GM12878 (cell line): Measurements from ENCODE around the gene YES1. TPM values are rescaled to one million over a fixed set of nuclear protein-coding genes. Genes with fewer than 3 reads are reported as not detected.

Experiments used
- CREM ChIP-seq: IDR thresholded peaks from 2 replicates; pipeline ENCODE4 v1.6.1; 2014; ENCODE audit warnings: antibody characterized with exemption, low read depth
- EED ChIP-seq: sonication (generic); IDR thresholded peaks from 2 replicates; pipeline ENCODE4 v1.6.1; 2016; ENCODE audit warnings: antibody characterized with exemption, low read depth
- EP300 ChIP-seq, 2 experiments: fragments of 150-350 bp in 1 of 2; IDR thresholded peaks; 2 replicates each; pipeline ENCODE4 v1.6.1; 2011 to 2012; ENCODE audit warnings: low read depth in 2 of 2, low read length in 2 of 2, borderline replicate concordance in 1 of 2, improper control_type of control experiment in 1 of 2, inconsistent platforms in 1 of 2; ENCODE audit not compliant: control insufficient read depth in 1 of 2
- FOS ChIP-seq: IDR thresholded peaks from 3 replicates; pipeline ENCODE4 v1.6.1; 2011; ENCODE audit warnings: borderline replicate concordance; ENCODE audit not compliant: insufficient read length; ENCODE audit errors: extremely low read depth
- HDAC6 ChIP-seq: fragments of 200-600 bp; sonication (generic); IDR thresholded peaks from one replicate; pipeline ENCODE4 v1.8.0; 2017; ENCODE audit warnings: antibody characterized with exemption; ENCODE audit not compliant: unreplicated experiment
- JUNB ChIP-seq: IDR thresholded peaks from 2 replicates; pipeline ENCODE4 v1.6.1; 2016; ENCODE audit warnings: antibody characterized with exemption, mild to moderate bottlenecking
- JUND ChIP-seq: IDR thresholded peaks from 2 replicates; pipeline ENCODE4 v1.6.1; 2012; ENCODE audit warnings: low read depth, mild to moderate bottlenecking, low read length, improper control_type of control experiment, moderate library complexity
- MLLT1 ChIP-seq: fragments of 450-650 bp; IDR thresholded peaks from 2 replicates; pipeline ENCODE4 v1.6.1; 2016; ENCODE audit warnings: mild to moderate bottlenecking
- NFXL1 ChIP-seq: fragments of 450-650 bp; IDR thresholded peaks from 2 replicates; pipeline ENCODE4 v1.6.1; 2017; ENCODE audit warnings: antibody characterized with exemption, mild to moderate bottlenecking, borderline replicate concordance
- NR2F1 ChIP-seq: fragments of 450-650 bp; conservative IDR thresholded peaks from 2 replicates; pipeline ENCODE4 v1.6.1; 2017; ENCODE audit warnings: mild to moderate bottlenecking
- PML ChIP-seq: IDR thresholded peaks from 2 replicates; pipeline ENCODE4 v1.6.1; 2012; ENCODE audit warnings: low read length, inconsistent platforms
- POLR2AphosphoS2 ChIP-seq: IDR thresholded peaks from 2 replicates; pipeline ENCODE4 v1.6.1; 2011; ENCODE audit warnings: low read depth, mild to moderate bottlenecking, low read length, improper control_type of control experiment, moderate library complexity
- RAD51 ChIP-seq: fragments of 450-650 bp; IDR thresholded peaks from 2 replicates; pipeline ENCODE4 v1.6.1; 2016; ENCODE audit warnings: moderate library complexity, mild to moderate bottlenecking, inconsistent platforms
- SMARCA5 ChIP-seq: fragments of 450-650 bp; IDR thresholded peaks from 2 replicates; pipeline ENCODE4 v1.6.1; 2017; ENCODE audit warnings: mild to moderate bottlenecking
- SP1 ChIP-seq: IDR thresholded peaks from one replicate; pipeline ENCODE4 v1.6.1; 2011; ENCODE audit warnings: low read depth, low read length
- SRF ChIP-seq, 2 experiments: IDR thresholded peaks; 2 replicates each; pipeline ENCODE4 v1.6.1; 2011; ENCODE audit warnings: low read depth in 2 of 2, low read length in 2 of 2, mild to moderate bottlenecking in 1 of 2, moderate library complexity in 1 of 2
- TARDBP ChIP-seq: IDR thresholded peaks from 2 replicates; pipeline ENCODE4 v1.6.1; 2016; ENCODE audit warnings: borderline replicate concordance
- USF2 ChIP-seq: IDR thresholded peaks from 2 replicates; pipeline ENCODE4 v1.6.1; 2011; ENCODE audit warnings: low read depth, low read length, improper control_type of control experiment, borderline replicate concordance
- ZNF592 ChIP-seq: fragments of 450-650 bp; IDR thresholded peaks from 2 replicates; pipeline ENCODE4 v1.6.1; 2017; ENCODE audit warnings: mild to moderate bottlenecking, moderate library complexity
- ZNF687 ChIP-seq: fragments of 450-650 bp; IDR thresholded peaks from 2 replicates; pipeline ENCODE4 v1.6.1; 2017; ENCODE audit warnings: mild to moderate bottlenecking, moderate library complexity
- ZSCAN29 ChIP-seq: fragments of 450-650 bp; IDR thresholded peaks from 2 replicates; pipeline ENCODE4 v1.6.1; 2017; ENCODE audit warnings: mild to moderate bottlenecking, moderate library complexity
- polyA plus RNA-seq, 11 experiments: library from polyadenylated mRNA; depleted of rRNA in 4 of 11; unstranded in 6 of 11; stranded (reverse) in 5 of 11; fragments of >200 nt; fragmentation: Nextera tagmentation in 4 of 11; fragmentation: Illumina TruSeq in 1 of 11; extraction: Ambion mirVana in 4 of 11; extraction: Trizol in 1 of 11; gene quantifications; 1 replicate in 1 of 11; 2 replicates in 10 of 11; pipeline versions ENCODE4 v1.2.1 to v1.2.3, GENCODE V29; 2011 to 2016; ENCODE audit warnings: inconsistent platforms in 2 of 11, missing spikeins in 2 of 11, low read depth in 1 of 11
- total RNA-seq, 4 experiments: library from RNA; depleted of rRNA in 3 of 4; stranded (reverse); fragments of >200 nt in 3 of 4; fragmentation: Illumina TruSeq in 1 of 4; extraction: Trizol in 1 of 4; gene quantifications; 2 replicates each; pipeline versions ENCODE4 v1.2.1 to v1.2.3, GENCODE V29; 2013 to 2021

YES1 gene
- total and polyA plus RNA-seq, 10 of the 15 experiments (the other 5 are each of a cell fraction or from before 2014, with no cell fraction given), result 2.3 to 7.9 (median 5.8) TPM

GRCh38 chr18:809985-810642, 1.9 kb downstream of the YES1 start (continued):
- TF ChIP-seq ZNF592 (no peak), POLR2AphosphoS2 (no peak), PML (no peak), HDAC6 (no peak), MLLT1 (peak; percentile 57), JUND (no peak), SMARCA5 (no peak), RAD51 (0 out of 2 replicates have a peak, but pooled peaks have one; percentile 15), JUNB (peak; percentile 65), FOS (no peak), EED (no peak), USF2 (no peak), SRF (IDR thresholded peaks at IDR 0.05; ENCODE audit: low read depth in 2 of 2, low read length in 2 of 2) (no peak), TARDBP (no peak), ZNF687 (no peak), EP300 (IDR thresholded peaks at IDR 0.05; ENCODE audit: borderline replicate concordance in 1 of 2, control insufficient read depth in 1 of 2, low read depth in 2 of 2, low read length in 2 of 2) (peak; percentile 69 to 86; a peak in 3 of 4 replicates), NFXL1 (no peak), NR2F1 (peak; percentile 90), ZSCAN29 (peak; percentile 55; the same call in 1 of the 2 replicates), SP1 (no peak), CREM (0 out of 2 replicates have a peak, but pooled peaks have one; percentile 15)
